ENCODE results near the gene ZSCAN20. TPM values are rescaled to one million over a fixed set of nuclear protein-coding genes. Genes with fewer than 3 reads are reported as not detected.
A peak's percentile ranks its signal among the peaks of the same experiment; 100 is the strongest.

The ZSCAN20 gene
- total RNA-seq, 1 donor from 2014 or later, result 4.3 TPM

DNA sequence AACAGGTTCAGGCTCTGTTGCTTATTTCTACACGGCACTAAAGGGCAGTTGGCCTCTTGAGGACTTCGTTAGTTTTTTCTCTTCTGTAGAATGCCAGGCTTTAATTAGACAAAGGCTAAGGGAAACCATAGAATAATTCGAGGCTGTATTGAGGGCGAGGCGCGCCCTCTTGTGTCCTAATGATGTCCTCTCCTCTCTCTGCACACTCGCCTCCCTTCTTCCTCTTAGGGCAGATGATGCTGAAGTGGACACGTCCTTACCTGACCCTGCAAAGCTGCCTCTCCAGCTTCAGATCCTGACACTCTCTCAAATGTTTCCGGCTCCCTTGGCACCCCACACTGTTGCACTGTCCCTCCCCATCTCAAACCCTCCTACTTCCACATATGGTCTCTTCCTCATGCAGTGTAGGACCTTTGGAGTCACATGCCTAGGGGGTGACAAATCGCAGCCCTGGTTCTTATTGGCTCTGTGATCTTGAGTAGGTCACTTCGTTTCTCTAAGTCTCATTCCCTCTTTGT, 1.9 kb upstream of the ZSCAN20 start:
- intact Hi-C loops (cut with DNase I), result no loop called here
- Histone ChIP-seq H3K36me3 (no peaks in the 10 kb centered on the region), H3K4me1 (peaks cover 21% of the 10 kb centered on the region), H3K27ac (no peak overlapping the region), H3K27me3 (no peaks in the 10 kb centered on the region), H3K4me3 (no peak overlapping the region), H3K9me3 (no peaks in the 10 kb centered on the region)
- ATAC-seq, result peak; percentile 70
- DNase-seq, result peak; percentile 80
- TF ChIP-seq, protein P1, sequence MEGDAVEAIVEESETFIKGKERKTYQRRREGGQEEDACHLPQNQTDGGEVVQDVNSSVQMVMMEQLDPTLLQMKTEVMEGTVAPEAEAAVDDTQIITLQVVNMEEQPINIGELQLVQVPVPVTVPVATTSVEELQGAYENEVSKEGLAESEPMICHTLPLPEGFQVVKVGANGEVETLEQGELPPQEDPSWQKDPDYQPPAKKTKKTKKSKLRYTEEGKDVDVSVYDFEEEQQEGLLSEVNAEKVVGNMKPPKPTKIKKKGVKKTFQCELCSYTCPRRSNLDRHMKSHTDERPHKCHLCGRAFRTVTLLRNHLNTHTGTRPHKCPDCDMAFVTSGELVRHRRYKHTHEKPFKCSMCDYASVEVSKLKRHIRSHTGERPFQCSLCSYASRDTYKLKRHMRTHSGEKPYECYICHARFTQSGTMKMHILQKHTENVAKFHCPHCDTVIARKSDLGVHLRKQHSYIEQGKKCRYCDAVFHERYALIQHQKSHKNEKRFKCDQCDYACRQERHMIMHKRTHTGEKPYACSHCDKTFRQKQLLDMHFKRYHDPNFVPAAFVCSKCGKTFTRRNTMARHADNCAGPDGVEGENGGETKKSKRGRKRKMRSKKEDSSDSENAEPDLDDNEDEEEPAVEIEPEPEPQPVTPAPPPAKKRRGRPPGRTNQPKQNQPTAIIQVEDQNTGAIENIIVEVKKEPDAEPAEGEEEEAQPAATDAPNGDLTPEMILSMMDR (IDR thresholded peaks at IDR 0.05), result peak; percentile 84

DNA sequence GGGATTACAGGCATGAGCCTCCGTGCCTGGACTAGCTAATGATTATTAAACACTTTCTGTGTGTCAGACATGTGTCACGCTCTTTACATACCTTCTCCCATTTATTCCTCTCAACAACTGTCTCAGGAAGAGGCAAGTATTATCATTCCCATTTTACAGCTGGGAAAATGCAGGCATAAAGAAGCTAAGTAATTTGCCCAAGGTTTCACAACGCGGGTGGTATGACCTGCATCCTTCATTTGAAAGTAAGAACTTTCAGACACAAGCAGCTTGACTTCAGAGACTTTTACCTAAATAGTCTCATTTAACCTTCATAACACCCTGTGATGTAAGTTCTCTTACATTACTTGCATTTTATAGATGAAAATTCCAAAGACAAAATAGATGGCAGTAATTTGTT, 1.0 kb upstream of the ZSCAN20 start:
- Histone ChIP-seq H3K27me3 (no peaks in the 10 kb centered on the region), H3K27ac (peak overlapping the region; percentile 39), H3K9me3 (no peaks in the 10 kb centered on the region), H3K4me3 (no peak overlapping the region), H3K36me3 (no peaks in the 10 kb centered on the region), H3K4me1 (peaks cover 21% of the 10 kb centered on the region)
- DNase-seq (no peak), ATAC-seq (no peak)
- intact Hi-C loops (cut with DNase I), result no loop called here
- TF ChIP-seq, protein P1 (IDR thresholded peaks at IDR 0.05), result no peak

DNA sequence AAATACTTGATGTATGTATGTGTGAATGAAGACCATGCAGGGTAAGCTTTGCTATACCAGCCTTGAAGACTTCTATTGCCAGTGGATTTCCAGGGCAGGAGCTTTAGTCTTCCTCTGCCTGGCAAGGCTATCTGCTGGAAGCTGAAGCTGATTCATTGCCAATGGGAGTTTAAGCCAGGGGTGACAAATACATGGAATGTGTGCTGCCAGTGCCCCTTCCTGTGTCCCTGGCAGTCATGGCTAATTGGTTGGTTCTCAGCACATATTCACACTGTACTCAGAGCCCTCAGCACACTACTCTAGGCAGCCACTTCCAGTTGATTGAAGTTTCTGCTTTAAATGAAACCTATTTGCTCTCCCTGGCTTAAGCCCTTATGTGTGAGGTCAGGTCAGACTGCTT, 1.5 kb downstream of the ZSCAN20 start:
- Histone ChIP-seq H3K4me1 (peaks cover 21% of the 10 kb centered on the region), H3K36me3 (no peaks in the 10 kb centered on the region), H3K4me3 (no peak overlapping the region), H3K27me3 (no peaks in the 10 kb centered on the region), H3K9me3 (no peaks in the 10 kb centered on the region), H3K27ac (no peak overlapping the region)
- DNase-seq (no peak), ATAC-seq (no peak)
- intact Hi-C loops (cut with DNase I), result no loop called here
- TF ChIP-seq, protein P1 (IDR thresholded peaks at IDR 0.05), result no peak

DNA sequence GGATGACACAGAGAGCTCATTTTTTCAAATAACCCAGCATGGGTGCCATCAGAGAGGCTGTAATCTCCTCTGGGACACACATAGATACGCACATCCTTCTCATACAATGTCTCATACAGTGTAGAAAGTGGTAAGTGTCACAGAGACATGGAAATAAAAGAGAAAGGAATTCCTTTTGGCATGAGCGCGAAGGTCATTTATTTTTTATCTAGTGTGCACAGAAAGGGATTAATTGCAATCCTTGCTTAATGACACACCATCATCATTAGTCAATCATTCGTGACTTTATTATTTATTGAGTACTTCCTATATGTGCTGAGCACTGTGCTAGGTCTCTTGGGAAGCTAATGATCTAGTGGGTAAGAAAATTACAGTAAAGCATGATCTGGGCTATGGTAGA, 5.0 kb downstream of the ZSCAN20 start:
- ATAC-seq (no peak), DNase-seq (no peak)
- Histone ChIP-seq H3K27ac (no peak overlapping the region), H3K4me3 (no peak overlapping the region), H3K9me3 (no peaks in the 10 kb centered on the region), H3K36me3 (peaks cover 19% of the 10 kb centered on the region), H3K4me1 (peaks cover 8% of the 10 kb centered on the region), H3K27me3 (no peaks in the 10 kb centered on the region)
- TF ChIP-seq, protein P1 (IDR thresholded peaks at IDR 0.05), result no peak
- intact Hi-C loops (cut with DNase I), result no loop called here

DNA sequence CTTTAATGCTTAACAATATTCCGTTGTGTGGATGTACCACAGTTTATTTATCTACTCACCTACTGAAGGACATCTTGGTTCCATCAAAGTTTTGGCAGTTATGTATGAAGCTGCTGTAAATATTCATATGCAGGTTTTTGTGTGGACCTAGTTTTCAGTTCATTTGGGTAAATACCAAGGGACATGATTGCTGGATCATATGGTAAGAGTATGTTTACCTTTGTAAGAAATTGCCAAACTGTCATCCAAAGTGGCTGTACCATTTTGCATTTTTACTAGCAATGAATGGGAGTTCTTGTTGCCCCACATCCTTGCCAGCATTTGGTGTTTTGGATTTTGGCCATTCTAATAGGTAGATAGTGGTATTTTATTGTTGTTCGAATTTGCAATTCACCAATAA, 10.0 kb downstream of the ZSCAN20 start:
- ATAC-seq (no peak), DNase-seq (no peak)
- Histone ChIP-seq H3K27me3 (no peaks in the 10 kb centered on the region), H3K4me1 (no peaks in the 10 kb centered on the region), H3K9me3 (no peaks in the 10 kb centered on the region), H3K4me3 (no peak overlapping the region), H3K27ac (no peak overlapping the region), H3K36me3 (peaks cover 19% of the 10 kb centered on the region)
- TF ChIP-seq, protein P1 (IDR thresholded peaks at IDR 0.05), result no peak
- intact Hi-C loops (cut with DNase I), result no loop called here

DNA sequence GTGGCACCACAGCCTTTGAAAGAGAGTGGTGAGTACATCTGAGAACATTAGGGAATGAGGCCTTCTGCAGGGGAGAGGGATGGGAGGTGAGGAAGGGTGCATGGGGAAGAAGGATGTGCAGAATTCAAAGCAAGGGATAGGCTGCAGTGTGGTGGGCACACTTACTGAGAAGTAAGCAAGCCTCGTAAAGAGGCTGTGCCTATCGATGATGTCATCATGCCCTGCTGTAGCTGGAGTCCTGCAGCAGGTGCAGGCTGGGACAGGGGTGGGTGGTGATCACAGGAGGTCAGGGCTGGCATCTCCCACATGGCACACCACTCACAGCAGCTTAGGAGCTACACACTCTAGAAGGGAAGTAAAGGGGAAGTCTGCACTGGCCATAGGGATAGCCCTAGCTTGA, 16.2 kb downstream of the ZSCAN20 start:
- Histone ChIP-seq H3K27ac (no peak overlapping the region), H3K9me3 (peaks cover 6% of the 10 kb centered on the region), H3K4me3 (no peak overlapping the region), H3K36me3 (peaks cover 32% of the 10 kb centered on the region), H3K27me3 (no peaks in the 10 kb centered on the region), H3K4me1 (no peaks in the 10 kb centered on the region)
- no peak for DNase-seq
- ATAC-seq, result no peak
- intact Hi-C loops (cut with DNase I), result no loop called here
- TF ChIP-seq, protein P1 (IDR thresholded peaks at IDR 0.05), result no peak

Data from upper lobe of right lung (tissue), 1 donor.